HFF-Myc (cell line): ENCODE measurements around the gene TGM4.

Experiments used
- DNase-seq: peaks from one replicate; pipeline ENCODE4 v3.0.0-alpha.2; 2011; ENCODE audit warnings: low read depth; ENCODE audit errors: extremely low read depth
- H3K4me3 ChIP-seq: replicated peaks from 2 replicates; pipeline ENCODE4 v1.5.1; 2011; ENCODE audit warnings: low read depth, mild to moderate bottlenecking, control low read depth, low read length
- CTCF ChIP-seq: IDR thresholded peaks from 2 replicates; pipeline ENCODE4 v1.5.1; 2012; ENCODE audit warnings: mild to moderate bottlenecking, low read depth, low read length, control low read depth; ENCODE audit errors: missing control alignments

TGM4 gene

GRCh38 chr3:44862226-44862637 is 12.2 kb upstream of the TGM4 start:
- no peak for DNase-seq
- no peak for TF ChIP-seq CTCF

GRCh38 chr3:44865272-44866035 is 9.0 kb upstream of the TGM4 start:
- no peak overlapping the region for H3K4me3 ChIP-seq
- TF ChIP-seq CTCF, result no peak
- no peak for DNase-seq

More at GRCh38 chr3:44862226-44862637, 12.2 kb upstream of the TGM4 start:
- H3K4me3 ChIP-seq, result peak overlapping the region; percentile 66

- TF ChIP-seq CTCF, result no peak
- DNase-seq, result no peak
- no peak overlapping the region for H3K4me3 ChIP-seq
Measured at GRCh38 chr3:44867421-44868111, 6.8 kb upstream of the TGM4 start.

DNA sequence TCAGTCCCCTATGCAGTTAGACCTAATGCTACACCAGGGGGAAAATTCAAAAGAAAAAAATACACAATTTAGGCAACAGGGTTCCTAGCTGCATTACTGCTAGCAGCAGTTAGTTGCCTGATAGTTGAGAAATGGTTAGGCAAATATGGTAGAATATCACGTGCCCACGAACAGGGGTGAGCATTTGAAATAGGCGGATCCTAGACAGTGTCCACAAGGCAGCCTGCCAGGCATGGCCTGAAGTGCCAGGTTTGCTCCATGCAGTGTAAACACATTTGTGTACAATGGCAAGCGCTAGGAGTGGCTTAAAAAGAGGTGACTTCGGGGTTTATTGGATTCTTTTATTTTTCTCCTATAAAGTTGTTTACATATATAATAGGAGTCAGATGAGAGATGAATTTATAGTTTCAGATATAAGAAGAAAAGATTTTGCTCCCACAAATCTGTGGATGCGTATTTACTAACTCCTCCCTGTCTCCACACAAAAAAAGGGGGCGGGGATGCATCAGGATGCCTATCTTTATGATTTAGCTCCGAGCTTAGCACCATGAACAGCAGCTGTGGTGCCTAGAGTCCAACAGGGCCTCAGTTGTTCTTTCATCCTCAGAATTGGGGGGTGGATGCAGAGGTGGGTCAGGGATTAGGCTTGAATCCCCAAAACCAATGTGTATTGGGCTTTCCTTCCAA is 3.9 kb upstream of the TGM4 start:
- no peak for TF ChIP-seq CTCF
- no peak for DNase-seq
- no peak overlapping the region for H3K4me3 ChIP-seq

GRCh38 chr3:44875596-44875995 is 1.2 kb downstream of the TGM4 start:
- no peak overlapping the region for H3K4me3 ChIP-seq
- no peak for DNase-seq
- TF ChIP-seq CTCF, result no peak

GRCh38 chr3:44877333-44877732 is 2.9 kb downstream of the TGM4 start:
- TF ChIP-seq CTCF, result no peak
- no peak overlapping the region for H3K4me3 ChIP-seq
- DNase-seq, result no peak
